ENCODE measurements around the gene MDK.
"Not testable (repeated sequence)": the region's sequence is repeated elsewhere in the genome, so short reads cannot be mapped to it uniquely, and the experiment has no call there.

MDK gene

GRCh38 chr11:46369458-46370152, 11.9 kb upstream of the MDK start:
- DNase-seq, result peak; percentile 84

GRCh38 chr11:46370253-46370652, 11.2 kb upstream of the MDK start:
- no peak for DNase-seq

DNA sequence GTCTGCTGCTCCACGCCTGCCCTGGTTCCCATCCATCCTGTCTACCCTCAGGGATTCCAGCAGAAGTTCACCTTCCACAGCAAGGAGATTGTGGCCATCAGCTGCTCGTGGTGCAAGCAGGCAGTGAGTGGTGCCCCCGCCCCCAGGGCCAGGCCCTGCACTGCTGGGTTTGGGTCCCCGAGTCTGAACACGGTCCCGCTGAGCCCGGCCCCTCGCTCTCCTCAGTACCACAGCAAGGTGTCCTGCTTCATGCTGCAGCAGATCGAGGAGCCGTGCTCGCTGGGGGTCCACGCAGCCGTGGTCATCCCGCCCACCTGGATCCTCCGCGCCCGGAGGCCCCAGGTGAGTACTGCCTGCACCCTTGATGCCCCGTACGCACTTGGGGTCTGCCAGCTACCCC, 10.2 kb upstream of the MDK start:
- not testable (repeated sequence) for DNase-seq

- DNase-seq, result no peak
Measured at GRCh38 chr11:46372086-46372485, 9.4 kb upstream of the MDK start.

- not testable (repeated sequence) for DNase-seq
Measured at GRCh38 chr11:46372501-46372900, 9.0 kb upstream of the MDK start.

DNA sequence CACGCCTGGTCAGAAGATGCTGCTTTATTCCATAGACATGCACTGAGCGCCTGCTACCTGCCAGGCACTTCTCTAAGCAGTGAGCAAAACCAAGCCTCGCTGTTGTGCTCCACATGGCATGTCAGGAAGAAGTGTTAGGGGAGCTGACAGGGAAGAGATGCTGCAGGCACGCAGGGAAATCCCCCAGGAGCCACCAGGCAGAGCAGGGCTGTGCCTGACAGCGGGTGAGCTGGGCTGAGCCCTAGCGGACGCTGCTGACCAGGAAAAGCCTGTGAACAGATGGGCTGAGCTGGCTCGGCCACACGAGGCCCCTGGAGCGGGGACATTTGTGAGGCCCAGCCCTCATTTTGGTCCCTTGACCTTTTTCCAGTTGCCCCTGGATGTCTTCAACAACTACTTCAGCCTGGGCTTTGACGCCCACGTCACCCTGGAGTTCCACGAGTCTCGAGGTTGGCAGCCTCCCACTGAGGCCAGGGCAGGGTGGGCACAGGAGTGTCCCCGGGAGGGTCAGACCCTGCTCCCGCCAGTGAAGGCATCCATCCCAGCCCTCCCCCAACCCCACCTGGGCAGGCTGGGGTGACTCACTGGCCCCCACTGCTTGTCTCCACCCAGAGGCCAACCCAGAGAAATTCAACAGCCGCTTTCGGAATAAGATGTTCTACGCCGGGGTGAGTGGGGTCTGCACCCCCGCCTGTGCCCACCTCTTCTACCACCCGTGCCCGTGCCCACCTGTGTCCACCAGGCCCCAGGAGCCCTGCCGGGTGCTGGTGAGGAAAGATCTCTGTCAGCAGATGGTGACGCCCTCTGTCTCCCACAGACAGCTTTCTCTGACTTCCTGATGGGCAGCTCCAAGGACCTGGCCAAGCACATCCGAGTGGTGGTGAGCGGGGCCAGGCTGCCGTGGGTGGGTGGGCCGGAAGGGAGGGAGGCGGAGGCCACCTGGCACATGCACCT, 7.4 kb upstream of the MDK start:
- peak; percentile 55 for DNase-seq

GRCh38 chr11:46374815-46375214, 6.7 kb upstream of the MDK start:
- no peak for DNase-seq

- no peak for DNase-seq
Measured at GRCh38 chr11:46375392-46376101, 5.9 kb upstream of the MDK start.

DNA sequence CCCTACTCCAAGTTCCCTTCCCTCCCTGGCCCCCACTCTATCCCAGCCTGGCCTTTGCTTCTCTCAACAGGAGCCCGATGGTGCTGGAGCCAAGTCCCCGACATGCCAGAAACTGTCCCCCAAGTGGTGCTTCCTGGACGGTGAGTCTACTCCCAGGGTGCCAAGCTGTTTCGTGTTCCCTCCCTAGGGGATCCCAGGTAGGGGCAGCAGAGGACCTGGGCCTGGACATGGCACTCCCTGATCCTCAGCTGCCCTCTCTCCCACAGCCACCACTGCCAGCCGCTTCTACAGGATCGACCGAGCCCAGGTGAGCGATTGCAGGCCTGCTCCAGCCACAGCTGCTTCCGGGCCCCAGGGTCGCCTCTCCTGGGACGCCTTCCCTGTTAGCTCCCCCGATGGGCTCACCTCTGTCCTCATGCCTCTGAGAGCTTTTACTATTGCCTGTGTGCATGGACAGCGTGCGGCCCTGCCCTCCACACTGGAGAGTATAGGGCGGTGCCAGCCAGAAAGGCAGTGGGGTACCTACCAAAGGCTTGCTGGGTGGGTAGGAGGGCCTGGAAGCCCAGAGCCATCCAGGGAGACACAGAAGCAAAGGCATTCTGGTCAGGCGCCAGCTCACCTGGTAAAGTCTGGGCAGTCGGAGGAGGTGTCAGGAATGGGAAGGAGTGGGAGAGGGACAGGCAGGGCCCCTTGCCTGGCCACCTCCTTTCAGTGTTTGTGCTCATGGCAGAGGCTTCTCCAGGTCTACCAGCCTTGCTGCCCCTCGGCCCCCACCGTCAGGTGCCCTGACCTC, 5.0 kb upstream of the MDK start:
- DNase-seq, result no peak

DNA sequence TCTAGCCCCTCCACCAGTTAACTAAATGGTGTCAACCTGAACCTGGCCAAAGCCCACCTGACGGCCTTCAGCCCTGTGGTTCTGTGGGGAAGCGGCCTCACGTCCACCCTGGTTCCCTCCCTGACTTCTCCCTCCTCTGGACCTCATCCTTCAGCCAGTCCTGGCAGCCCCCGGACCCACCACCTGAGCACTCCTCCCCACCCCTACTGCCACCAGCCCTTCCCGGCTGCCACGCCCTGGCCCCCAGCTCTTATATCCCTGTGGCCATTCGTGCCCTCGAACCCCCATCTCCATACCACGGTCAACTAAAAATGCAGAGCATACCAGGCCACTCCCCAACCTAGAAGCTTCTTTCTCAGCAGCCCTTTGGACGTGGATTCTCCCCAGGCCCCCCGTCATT, 4.2 kb upstream of the MDK start:
- no peak for DNase-seq

DNA sequence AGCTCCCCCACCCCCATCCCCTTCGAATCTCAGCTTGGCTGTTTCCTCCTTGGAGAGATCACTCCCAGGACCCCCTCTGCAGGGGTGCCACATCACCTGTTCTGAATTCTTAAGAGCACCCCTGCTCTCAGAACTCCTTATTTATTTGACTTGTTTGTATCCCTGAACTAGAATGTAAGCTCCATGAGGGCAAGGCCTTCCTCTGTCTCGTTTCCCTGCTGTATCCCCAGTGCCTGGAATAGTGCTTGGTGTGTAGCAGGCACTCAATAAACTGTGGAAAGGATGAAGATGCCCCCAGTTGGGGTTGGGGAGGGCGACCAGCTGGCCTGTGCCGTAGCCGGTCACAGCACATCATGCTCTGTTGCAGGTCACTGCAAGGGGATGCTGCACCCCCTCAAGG, 3.6 kb upstream of the MDK start:
- DNase-seq, result no peak

DNA sequence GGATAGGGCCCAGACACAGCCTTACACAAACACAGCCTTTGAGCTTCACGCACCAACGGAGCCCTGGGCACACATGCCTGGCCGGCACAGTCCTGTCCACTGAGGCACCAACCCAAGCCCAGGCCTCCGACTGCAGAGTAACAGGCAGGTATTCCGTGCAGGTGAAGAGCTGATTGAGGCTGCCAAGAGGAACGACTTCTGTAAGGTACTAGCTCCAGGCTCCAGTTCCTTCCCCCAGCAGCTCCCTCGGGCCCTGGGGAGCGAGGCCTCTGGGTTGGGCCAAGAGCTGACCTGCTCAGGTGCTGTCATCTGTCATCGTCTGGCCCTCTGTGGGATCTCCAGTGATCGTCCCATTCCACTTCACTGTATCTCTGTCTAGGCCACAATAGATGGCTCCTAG, 3.2 kb upstream of the MDK start:
- DNase-seq, result no peak

GRCh38 chr11:46378811-46379481, 2.5 kb upstream of the MDK start:
- peak; percentile 32 for DNase-seq

DNA sequence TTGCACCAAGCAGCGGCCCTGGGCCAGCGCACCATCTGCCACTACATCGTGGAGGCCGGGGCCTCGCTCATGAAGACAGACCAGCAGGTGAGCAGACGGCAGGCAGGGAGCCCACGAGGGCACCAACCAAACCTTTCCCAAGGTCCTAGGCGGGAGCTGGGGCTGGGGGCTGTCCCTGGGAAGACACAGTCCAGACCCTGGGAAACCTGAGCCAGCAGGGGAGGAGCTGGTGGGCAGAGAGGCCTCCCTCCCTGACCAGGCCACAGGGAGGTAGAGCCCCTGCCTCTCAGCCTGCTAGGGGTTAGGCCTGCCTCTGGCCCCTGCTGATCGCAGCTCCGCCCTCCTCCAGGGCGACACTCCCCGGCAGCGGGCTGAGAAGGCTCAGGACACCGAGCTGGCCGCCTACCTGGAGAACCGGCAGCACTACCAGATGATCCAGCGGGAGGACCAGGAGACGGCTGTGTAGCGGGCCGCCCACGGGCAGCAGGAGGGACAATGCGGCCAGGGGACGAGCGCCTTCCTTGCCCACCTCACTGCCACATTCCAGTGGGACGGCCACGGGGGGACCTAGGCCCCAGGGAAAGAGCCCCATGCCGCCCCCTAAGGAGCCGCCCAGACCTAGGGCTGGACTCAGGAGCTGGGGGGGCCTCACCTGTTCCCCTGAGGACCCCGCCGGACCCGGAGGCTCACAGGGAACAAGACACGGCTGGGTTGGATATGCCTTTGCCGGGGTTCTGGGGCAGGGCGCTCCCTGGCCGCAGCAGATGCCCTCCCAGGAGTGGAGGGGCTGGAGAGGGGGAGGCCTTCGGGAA, 1.8 kb upstream of the MDK start:
- peak; percentile 86 for DNase-seq

DNA sequence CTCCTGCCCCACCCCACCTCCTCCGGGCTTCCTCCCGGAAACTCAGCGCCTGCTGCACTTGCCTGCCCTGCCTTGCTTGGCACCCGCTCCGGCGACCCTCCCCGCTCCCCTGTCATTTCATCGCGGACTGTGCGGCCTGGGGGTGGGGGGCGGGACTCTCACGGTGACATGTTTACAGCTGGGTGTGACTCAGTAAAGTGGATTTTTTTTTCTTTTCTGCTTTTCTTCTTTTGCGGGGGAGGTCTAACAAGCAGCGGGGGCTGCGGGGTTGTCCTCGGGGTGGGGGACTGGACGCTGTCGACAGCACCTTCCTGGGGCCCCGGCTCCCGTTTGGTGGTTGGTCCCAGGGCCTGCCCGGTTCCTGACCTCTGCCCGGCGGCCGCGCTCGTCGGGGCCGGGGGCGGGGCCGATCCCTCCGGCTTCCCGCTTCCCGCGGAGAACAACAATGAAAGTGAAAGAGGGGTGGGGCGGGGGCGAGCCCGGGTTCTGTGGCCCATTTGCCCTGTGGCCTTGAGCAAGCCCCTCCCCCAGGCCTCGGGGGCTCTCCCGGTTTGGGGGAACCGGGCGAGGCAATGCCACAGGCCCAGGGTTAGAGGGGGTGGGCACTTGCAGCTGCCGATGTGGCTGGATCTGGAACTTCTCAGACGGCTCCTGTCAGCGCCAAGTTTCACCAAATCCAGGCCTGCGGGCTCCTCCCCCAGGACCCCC, 975 bp upstream of the MDK start:
- DNase-seq, result peak; percentile 92

DNA sequence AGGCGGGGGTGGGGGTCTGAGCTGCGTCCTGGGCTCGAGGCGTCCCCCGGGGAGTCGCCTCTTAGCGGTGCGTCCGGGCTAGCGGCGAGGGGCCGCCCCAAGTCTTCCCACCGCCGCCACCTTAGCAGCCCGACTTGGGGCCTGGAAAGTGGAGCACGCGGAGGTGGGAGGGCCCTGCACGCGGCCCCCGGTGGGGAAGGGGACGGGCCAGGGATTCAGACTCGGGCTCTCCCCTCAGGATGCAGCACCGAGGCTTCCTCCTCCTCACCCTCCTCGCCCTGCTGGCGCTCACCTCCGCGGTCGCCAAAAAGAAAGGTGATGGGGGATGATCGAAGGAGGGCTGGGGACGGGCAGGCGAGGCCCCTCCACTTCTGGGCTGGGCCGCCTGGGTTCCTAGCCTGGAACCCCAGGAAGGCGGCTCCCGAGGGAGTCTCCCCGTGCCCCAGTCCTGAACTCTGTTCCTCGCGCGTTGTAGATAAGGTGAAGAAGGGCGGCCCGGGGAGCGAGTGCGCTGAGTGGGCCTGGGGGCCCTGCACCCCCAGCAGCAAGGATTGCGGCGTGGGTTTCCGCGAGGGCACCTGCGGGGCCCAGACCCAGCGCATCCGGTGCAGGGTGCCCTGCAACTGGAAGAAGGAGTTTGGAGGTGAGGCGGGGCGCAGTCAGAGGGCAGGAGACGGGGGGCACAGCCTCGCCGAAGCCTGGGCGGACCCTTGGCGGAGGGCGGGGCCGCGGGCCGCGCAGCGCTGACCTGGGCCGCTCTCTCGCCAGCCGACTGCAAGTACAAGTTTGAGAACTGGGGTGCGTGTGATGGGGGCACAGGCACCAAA, 563 bp downstream of the MDK start:
- DNase-seq, result peak; percentile 63

DNA sequence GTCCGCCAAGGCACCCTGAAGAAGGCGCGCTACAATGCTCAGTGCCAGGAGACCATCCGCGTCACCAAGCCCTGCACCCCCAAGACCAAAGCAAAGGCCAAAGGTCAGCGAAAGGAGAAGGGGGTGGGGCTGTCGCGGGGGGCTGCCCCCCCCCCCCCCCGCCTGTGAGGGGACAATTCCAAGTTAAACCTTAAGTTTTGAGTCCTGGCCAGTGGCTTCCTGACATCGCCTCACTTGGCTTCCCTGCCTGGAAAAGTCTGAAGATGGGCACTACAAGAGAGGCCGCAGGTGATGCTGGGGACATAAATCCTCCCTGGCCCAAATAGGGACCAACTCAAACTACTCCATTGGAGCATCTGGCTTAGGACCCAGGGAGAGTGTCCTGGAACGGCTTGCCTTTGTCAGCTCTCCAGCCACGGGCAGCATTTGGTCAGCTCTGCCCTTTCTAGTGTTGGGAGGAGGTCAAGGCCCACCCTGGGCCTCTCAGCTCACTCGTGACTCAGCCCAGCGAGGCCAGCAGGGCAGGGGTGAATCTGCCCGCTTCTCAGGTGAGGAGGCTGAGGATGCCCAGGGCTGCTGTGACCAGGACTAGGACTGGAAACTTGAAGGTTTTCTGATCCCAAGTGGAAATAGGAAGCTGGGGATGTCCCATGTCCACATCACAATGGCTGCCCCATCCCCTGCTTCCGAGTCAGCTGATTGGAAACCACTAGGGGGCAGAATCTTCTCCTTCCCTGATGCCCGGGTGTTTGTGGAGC, 1.4 kb downstream of the MDK start:
- peak; percentile 85 for DNase-seq

GRCh38 chr11:46383404-46383758, 1.9 kb downstream of the MDK start:
- DNase-seq, result no peak

Measured in eye (tissue), 1 donor.